Ovary (tissue), 3 donors: ENCODE results near the gene FBXL7.

ENCODE experiments used
- CTCF ChIP-seq, 3 donors: fragments of 450-650 bp in 2 of 3; fragments of 200-600 bp in 1 of 3; IDR thresholded peaks; one replicate each; pipeline versions ENCODE4 v1.5.1 to v1.8.0; 2016 to 2022; ENCODE audit warnings: antibody characterized with exemption in 3 of 3, mild to moderate bottlenecking in 1 of 3
- POLR2A ChIP-seq: fragments of 450-650 bp; IDR thresholded peaks from one replicate; pipeline ENCODE4 v1.6.1; 2017; ENCODE audit warnings: antibody characterized with exemption, mild to moderate bottlenecking, moderate library complexity
- donor health status: DM: no; HTN: no; CAD: no.

GRCh38 chr5:15646371-15646770, 146.4 kb downstream of the FBXL7 start:
- TF ChIP-seq CTCF (IDR thresholded peaks at IDR 0.05) (no peak), POLR2A (no peak)
